Measurements from ENCODE around the gene PRR5L.
"Not testable (repeated sequence)": the region's sequence is repeated elsewhere in the genome, so short reads cannot be mapped to it uniquely, and the experiment has no call there.

The PRR5L gene

GRCh38 chr11:36507824-36508489, 211.9 kb downstream of the PRR5L start:
- TF ChIP-seq CTCF (IDR thresholded peaks at IDR 0.05; ENCODE audit: extremely low read depth, missing control alignments): no peak
- DNase-seq (ENCODE audit: low spot score): no peak

DNA sequence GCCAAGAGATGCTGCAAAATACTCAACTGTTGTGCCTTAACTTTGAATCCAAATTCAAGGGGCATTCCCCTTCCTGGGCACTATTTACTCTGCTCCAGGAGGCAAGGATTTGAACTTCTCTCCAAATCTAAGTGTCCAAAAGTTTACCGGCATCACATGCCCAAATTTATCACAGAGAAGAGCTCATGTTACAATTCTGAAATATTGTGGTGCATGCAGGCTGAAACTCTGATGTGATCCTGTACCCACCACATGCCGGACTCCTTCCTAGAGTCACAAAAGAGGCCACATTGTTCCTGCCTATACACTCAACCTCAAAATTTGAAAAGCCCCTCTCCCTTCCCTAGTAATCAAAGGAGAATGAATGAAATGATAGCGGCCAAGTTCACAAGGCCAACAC, 212.7 kb downstream of the PRR5L start:
- no peak for TF ChIP-seq CTCF (IDR thresholded peaks at IDR 0.05; ENCODE audit: extremely low read depth, missing control alignments)

DNA sequence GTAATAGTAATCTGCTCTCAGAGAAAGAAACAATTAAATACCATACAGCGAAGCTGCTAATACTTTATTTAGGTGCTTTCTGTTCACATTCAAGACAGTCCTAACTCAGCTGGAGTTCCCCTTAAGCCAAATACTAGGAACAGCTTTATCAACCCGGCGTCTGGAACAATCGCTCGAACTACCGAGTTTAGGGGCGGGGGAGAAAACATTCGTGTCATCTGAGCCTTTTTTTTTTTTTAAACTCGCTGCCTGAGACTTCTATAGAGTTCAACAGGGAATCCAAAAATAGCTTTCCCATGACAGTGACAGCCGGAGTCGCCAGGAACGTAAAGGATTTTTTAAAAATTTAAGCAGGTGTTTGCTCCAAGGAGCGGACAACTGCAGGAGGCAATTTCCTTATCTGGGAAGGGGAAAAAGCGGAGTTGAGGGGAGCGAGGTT, 213.1 kb downstream of the PRR5L start:
- DNase-seq (ENCODE audit: low spot score): peak; percentile 26
- no peak for TF ChIP-seq CTCF (IDR thresholded peaks at IDR 0.05; ENCODE audit: extremely low read depth, missing control alignments)

More for the DNA sequence above, 212.7 kb downstream of the PRR5L start:
- DNase-seq (ENCODE audit: low spot score): no peak

DNA sequence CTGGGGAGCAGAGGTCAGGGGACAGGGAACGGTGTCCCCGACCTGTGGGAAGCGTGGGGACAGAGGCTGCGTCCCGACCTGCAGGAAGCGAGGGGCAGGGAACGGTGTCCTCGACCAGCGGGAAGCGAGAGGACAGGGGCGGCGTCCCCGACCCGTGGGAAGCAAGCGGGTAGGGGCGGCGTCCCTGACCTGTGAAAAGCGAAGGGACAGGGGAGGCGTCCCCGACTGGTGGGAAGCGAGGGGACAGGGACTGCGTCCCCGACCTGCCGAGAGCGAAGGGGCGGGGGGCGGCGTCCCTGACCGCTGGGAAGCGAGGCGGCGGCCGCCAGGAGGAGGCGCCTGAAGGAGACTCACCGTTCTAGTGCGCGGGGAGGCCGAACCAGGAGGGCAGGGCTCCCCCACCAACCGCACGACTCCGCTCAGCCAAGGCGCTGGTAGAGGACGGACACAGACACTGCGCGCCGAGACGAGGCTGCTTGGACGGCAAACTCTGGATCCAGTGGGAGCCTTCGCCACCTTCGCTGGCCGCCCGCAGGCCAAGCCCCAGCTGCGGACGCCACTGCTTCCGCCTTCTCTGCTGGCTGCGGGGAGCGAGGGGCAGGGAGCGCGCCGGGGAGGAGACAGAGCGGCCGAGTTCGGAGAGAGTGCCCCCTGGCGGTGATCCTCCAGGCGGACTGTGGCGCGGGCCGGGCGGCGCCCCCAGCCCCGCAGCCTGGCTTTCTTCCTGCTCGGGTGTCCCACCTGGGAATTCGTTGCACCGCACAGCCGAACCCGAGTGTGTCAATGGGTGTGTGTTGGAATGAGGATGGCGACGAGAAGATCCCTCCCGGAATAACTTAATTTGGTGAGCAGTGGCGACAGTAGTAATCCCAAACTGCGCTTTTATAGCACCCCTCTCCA, 213.9 kb downstream of the PRR5L start, which contains the start of gene TRAF6:
TSS of gene TRAF6 (minus strand) at position 579 of the 900 bp plus-strand sequence. CDS start 8,757 bp downstream, outside the sequence.
- peak; percentile 76 for TF ChIP-seq CTCF (IDR thresholded peaks at IDR 0.05; ENCODE audit: extremely low read depth, missing control alignments)
- DNase-seq (ENCODE audit: low spot score): peak; percentile 91

DNA sequence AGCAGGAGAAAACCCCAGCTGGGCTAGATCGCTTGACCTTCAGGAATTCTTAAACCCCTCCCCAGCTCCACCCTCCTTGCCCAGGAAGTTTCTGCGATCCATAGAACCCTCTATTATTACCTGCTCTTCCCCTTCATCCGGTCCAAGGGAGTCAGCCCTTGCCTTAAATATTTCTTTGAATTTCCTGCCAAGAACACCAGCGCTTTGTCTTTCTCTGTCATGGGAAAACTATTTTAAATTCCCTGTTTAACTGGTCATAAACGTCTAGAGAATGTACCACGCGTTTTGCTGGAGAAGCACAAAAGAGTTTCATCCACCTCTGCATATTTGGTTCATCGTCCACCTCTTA, 214.5 kb downstream of the PRR5L start:
- no peak for TF ChIP-seq CTCF (IDR thresholded peaks at IDR 0.05; ENCODE audit: extremely low read depth, missing control alignments)
- peak; percentile 21 for DNase-seq (ENCODE audit: low spot score)

GRCh38 chr11:36511062-36511461, 215.0 kb downstream of the PRR5L start:
- DNase-seq (ENCODE audit: low spot score): not testable (repeated sequence)

- TF ChIP-seq CTCF (IDR thresholded peaks at IDR 0.05; ENCODE audit: extremely low read depth, missing control alignments): no peak
- DNase-seq (ENCODE audit: low spot score): no peak
These were observed 215.9 kb downstream of the PRR5L start for GRCh38 chr11:36512016-36512415.

Measured in GM20000 (cell line).